ENCODE measurements around the gene USP13. TPM values are rescaled to one million over a fixed set of nuclear protein-coding genes. Genes with fewer than 3 reads are reported as not detected.
A peak's percentile ranks its signal among the peaks of the same experiment; 100 is the strongest.

USP13 gene
- total and polyA plus RNA-seq, 4 donors = 4.3 to 25.2 (median 10.4) TPM

DNA sequence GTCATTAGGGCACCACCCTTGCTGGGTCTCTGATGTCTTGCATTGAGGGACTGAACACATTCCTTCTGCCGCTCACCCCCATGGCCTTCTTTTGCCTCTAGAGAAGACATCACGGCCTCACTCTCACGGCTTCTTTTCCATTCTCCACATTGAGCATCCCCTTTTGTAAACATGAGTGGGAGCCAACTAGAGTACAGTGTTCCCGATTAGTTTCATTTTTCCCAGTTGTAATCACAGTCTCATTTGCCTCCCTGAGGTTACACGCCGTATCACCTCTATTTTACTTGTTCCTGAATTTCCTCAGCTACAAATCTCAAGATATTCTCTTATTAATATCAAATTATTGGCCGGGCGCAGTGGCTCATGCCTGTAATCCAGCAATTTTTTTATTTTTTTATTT is 17.5 kb downstream of the USP13 start:
- Histone ChIP-seq H3K36me3 (ENCODE audit: control insufficient read depth in 4 of 4, insufficient read depth in 4 of 4, low read length in 4 of 4) (no peaks in the 10 kb centered on the region), H3K9ac (ENCODE audit: insufficient read depth in 1 of 2, low read length in 2 of 2) (no peak overlapping the region), H3K4me3 (no peak overlapping the region), H3K27ac (ENCODE audit: low read depth in 1 of 2, low read length in 1 of 2) (no peak overlapping the region), H3K9me3 (ENCODE audit: control insufficient read depth in 4 of 4, insufficient read depth in 3 of 4, low read length in 3 of 4) (no peaks in the 10 kb centered on the region), H3K4me1 (ENCODE audit: control insufficient read depth in 5 of 5, insufficient read depth in 5 of 5, low read length in 5 of 5) (peaks cover 6 to 22% (median 14%) of the 10 kb centered on the region in 5 donors), H3K27me3 (ENCODE audit: control insufficient read depth in 3 of 3, insufficient read depth in 3 of 3, low read length in 2 of 3) (no peaks in the 10 kb centered on the region)
- TF ChIP-seq, protein P1, sequence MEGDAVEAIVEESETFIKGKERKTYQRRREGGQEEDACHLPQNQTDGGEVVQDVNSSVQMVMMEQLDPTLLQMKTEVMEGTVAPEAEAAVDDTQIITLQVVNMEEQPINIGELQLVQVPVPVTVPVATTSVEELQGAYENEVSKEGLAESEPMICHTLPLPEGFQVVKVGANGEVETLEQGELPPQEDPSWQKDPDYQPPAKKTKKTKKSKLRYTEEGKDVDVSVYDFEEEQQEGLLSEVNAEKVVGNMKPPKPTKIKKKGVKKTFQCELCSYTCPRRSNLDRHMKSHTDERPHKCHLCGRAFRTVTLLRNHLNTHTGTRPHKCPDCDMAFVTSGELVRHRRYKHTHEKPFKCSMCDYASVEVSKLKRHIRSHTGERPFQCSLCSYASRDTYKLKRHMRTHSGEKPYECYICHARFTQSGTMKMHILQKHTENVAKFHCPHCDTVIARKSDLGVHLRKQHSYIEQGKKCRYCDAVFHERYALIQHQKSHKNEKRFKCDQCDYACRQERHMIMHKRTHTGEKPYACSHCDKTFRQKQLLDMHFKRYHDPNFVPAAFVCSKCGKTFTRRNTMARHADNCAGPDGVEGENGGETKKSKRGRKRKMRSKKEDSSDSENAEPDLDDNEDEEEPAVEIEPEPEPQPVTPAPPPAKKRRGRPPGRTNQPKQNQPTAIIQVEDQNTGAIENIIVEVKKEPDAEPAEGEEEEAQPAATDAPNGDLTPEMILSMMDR (IDR thresholded peaks at IDR 0.05; ENCODE audit: control extremely low read depth, extremely low read depth) = no peak
- DNase-seq (peak in 1 of 3 donors; percentile 34), ATAC-seq (ENCODE audit: insufficient read depth, low FRiP score) (no peak)
- WGBS, 2 donors = 72 to 82% methylated on average over 8 of the region's 8 CpGs

DNA sequence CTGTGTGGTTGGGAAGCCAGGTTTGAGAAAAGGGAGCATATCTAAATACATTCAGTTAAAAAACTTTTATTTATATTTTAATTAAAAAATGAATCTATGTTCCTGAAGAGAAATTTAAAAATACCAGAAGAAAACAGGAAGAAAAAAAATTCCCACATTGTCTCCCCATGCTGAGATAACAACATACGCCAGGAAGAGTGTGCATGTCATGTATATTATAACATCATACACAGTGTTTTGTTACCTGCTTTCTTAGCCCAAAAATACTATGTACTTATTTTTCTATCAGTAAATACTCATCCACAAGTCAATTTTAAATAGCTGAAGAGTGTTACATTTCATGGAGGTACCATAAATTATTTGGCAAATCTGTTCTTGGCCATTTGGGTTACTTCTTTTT is 18.5 kb downstream of the USP13 start:
- ATAC-seq (ENCODE audit: insufficient read depth, low FRiP score) (no peak), DNase-seq (no peak)
- H3K27ac ChIP-seq (ENCODE audit: low read depth in 1 of 2, low read length in 1 of 2) = no peak overlapping the region
- WGBS, 2 donors = 73 to 87% methylated on average over 1 of the region's 1 CpG
- no peaks in the 10 kb centered on the region for H3K36me3 ChIP-seq (ENCODE audit: control insufficient read depth in 4 of 4, insufficient read depth in 4 of 4, low read length in 4 of 4)
- TF ChIP-seq, protein P1 (IDR thresholded peaks at IDR 0.05; ENCODE audit: control extremely low read depth, extremely low read depth) = no peak
- no peaks in the 10 kb centered on the region for H3K27me3 ChIP-seq (ENCODE audit: control insufficient read depth in 3 of 3, insufficient read depth in 3 of 3, low read length in 2 of 3)
- H3K4me1 ChIP-seq (ENCODE audit: control insufficient read depth in 5 of 5, insufficient read depth in 5 of 5, low read length in 5 of 5) = peaks cover 4 to 17% (median 10%) of the 10 kb centered on the region in 5 donors
- H3K4me3 ChIP-seq = no peak overlapping the region
- no peaks in the 10 kb centered on the region for H3K9me3 ChIP-seq (ENCODE audit: control insufficient read depth in 4 of 4, insufficient read depth in 3 of 4, low read length in 3 of 4)
- H3K9ac ChIP-seq (ENCODE audit: insufficient read depth in 1 of 2, low read length in 2 of 2) = no peak overlapping the region

DNA sequence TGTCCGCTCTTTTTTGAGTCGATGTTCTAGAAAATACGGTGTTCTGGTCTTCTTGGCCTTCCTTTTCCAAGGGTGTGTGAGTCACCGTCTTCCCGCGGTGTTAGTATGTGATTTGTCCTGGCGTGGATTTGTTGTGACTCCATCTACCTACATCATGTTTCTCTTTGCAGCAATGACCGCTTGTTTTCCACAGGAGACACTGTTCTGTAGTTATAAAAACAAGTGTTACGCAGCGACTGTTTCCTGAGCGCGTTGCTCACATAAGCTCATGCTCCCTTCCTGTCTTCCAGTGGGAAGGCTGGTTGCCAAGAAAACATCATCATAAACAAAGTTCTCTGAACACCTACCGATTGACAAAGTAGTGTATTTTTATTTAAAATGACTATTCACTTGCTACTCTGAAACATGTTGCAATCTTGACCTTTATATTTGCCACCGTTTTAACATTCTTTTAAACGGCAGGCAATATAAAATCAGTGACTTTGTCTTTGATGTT is 19.0 kb downstream of the USP13 start:
- Histone ChIP-seq H3K4me3 (no peak overlapping the region), H3K4me1 (ENCODE audit: control insufficient read depth in 5 of 5, insufficient read depth in 5 of 5, low read length in 5 of 5) (peaks cover 3 to 12% (median 6%) of the 10 kb centered on the region in 5 donors), H3K9ac (ENCODE audit: insufficient read depth in 1 of 2, low read length in 2 of 2) (no peak overlapping the region), H3K9me3 (ENCODE audit: control insufficient read depth in 4 of 4, insufficient read depth in 3 of 4, low read length in 3 of 4) (no peaks in the 10 kb centered on the region), H3K27me3 (ENCODE audit: control insufficient read depth in 3 of 3, insufficient read depth in 3 of 3, low read length in 2 of 3) (no peaks in the 10 kb centered on the region), H3K36me3 (ENCODE audit: control insufficient read depth in 4 of 4, insufficient read depth in 4 of 4, low read length in 4 of 4) (no peaks in the 10 kb centered on the region), H3K27ac (ENCODE audit: low read depth in 1 of 2, low read length in 1 of 2) (peak overlapping the region in 1 of 2 donors; percentile 9)
- TF ChIP-seq, protein P1 (IDR thresholded peaks at IDR 0.05; ENCODE audit: control extremely low read depth, extremely low read depth) = no peak
- ATAC-seq (ENCODE audit: insufficient read depth, low FRiP score) (no peak), DNase-seq (peak; percentile 15 to 74 (median 62))
- WGBS, 2 donors = 61 to 77% methylated on average over 15 of the region's 15 CpGs

DNA sequence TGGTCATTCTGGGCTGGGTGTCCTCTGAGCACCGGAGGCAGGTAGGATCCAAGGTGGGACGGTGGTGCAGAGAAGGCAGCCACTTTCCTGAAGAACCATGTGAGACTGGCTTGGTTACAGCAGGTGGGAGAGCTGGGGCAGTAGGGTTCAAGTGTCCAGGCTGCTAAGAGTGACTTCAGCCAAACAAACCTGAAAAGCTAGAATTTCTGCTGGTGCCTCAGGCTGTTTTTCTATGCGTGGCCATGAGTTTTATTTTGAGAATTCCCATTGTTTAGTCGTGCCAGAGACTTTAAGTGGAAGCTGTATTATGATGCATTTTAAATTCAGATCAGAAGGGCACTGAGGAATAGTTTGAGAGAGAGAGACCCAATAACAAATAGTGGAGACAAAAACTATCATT is 20.1 kb downstream of the USP13 start:
- peak overlapping the region in 1 of 2 donors; percentile 17 for H3K9ac ChIP-seq (ENCODE audit: insufficient read depth in 1 of 2, low read length in 2 of 2)
- H3K4me1 ChIP-seq (ENCODE audit: control insufficient read depth in 5 of 5, insufficient read depth in 5 of 5, low read length in 5 of 5) = peaks cover 3 to 12% (median 4%) of the 10 kb centered on the region in 5 donors
- TF ChIP-seq, protein P1 (IDR thresholded peaks at IDR 0.05; ENCODE audit: control extremely low read depth, extremely low read depth) = no peak
- H3K9me3 ChIP-seq (ENCODE audit: control insufficient read depth in 4 of 4, insufficient read depth in 3 of 4, low read length in 3 of 4) = no peaks in the 10 kb centered on the region
- ATAC-seq (ENCODE audit: insufficient read depth, low FRiP score) (no peak), DNase-seq (peak; percentile 48 to 72 (median 49))
- H3K36me3 ChIP-seq (ENCODE audit: control insufficient read depth in 4 of 4, insufficient read depth in 4 of 4, low read length in 4 of 4) = no peaks in the 10 kb centered on the region
- H3K4me3 ChIP-seq = no peak overlapping the region
- H3K27me3 ChIP-seq (ENCODE audit: control insufficient read depth in 3 of 3, insufficient read depth in 3 of 3, low read length in 2 of 3) = no peaks in the 10 kb centered on the region
- peak overlapping the region in 1 of 2 donors; percentile 86 for H3K27ac ChIP-seq (ENCODE audit: low read depth in 1 of 2, low read length in 1 of 2)
- 62 to 88% methylated on average over 4 of the region's 4 CpGs for WGBS, 2 donors
